DOHH2 (cell line): ENCODE results near the gene PCARE.

Experiments used
- CTCF ChIP-seq: fragments of 200-600 bp; sonication (generic); IDR thresholded peaks from one replicate; pipeline ENCODE4 v1.5.1; 2014; ENCODE audit warnings: antibody characterized with exemption, mild to moderate bottlenecking, low read depth, low read length; ENCODE audit not compliant: poor library complexity, severe bottlenecking
- EZH2phosphoT487 ChIP-seq: fragments of 200-600 bp; sonication (generic); IDR thresholded peaks from 2 replicates; pipeline ENCODE4 v1.6.1; 2017; ENCODE audit warnings: borderline replicate concordance, mild to moderate bottlenecking, antibody characterized with exemption, low read length, moderate library complexity, mixed read lengths

- TF ChIP-seq CTCF, result no peak
- TF ChIP-seq EZH2phosphoT487, result no peak
Observed at GRCh38 chr2:29110916-29111535, 36.7 kb upstream of the PCARE start.
